Neural cell (in vitro differentiated cells): ENCODE results near the gene KIF1B. TPM values are rescaled to one million over a fixed set of nuclear protein-coding genes. Genes with fewer than 3 reads are reported as not detected.

ENCODE experiments used
- H2AFZ ChIP-seq: fragments of 200-600, 300-800 bp; sonication (generic), shearing (Covaris generic); 2 replicates; pipeline ENCODE4 v1.6.0; 2014; ENCODE audit warnings: low read depth, mild to moderate bottlenecking, antibody characterized with exemption, low read length, moderate library complexity
- H3F3A ChIP-seq: fragments of 200-600 bp; shearing (Covaris generic); 2 replicates; pipeline ENCODE4 v1.6.1; 2016; ENCODE audit warnings: mild to moderate bottlenecking, moderate library complexity, mixed read lengths, antibody characterized with exemption, low read length; ENCODE audit not compliant: insufficient read depth, poor library complexity, severe bottlenecking
- H3K27ac ChIP-seq: fragments of 200-600, 300-800 bp; sonication (generic), shearing (Covaris generic); 2 replicates; pipeline ENCODE4 v1.5.1; 2014; ENCODE audit warnings: mild to moderate bottlenecking, low read length, moderate library complexity
- H3K27me3 ChIP-seq: fragments of 300-800, 200-600 bp; sonication (generic), shearing (Covaris generic); 2 replicates; pipeline ENCODE4 v1.6.0; 2014; ENCODE audit warnings: mild to moderate bottlenecking, low read depth, low read length, moderate library complexity; ENCODE audit not compliant: insufficient read depth
- H3K36me3 ChIP-seq: fragments of 300-800, 200-600 bp; sonication (generic), shearing (Covaris generic); 2 replicates; pipeline ENCODE4 v1.5.1; 2014; ENCODE audit warnings: mild to moderate bottlenecking, antibody characterized with exemption, low read length, moderate library complexity; ENCODE audit not compliant: insufficient read depth
- H3K4me2 ChIP-seq: fragments of 300-800, 200-600 bp; sonication (generic), shearing (Covaris generic); 2 replicates; pipeline ENCODE4 v1.6.0; 2014; ENCODE audit warnings: mild to moderate bottlenecking, low read length
- H3K4me3 ChIP-seq: fragments of 300-800, 200-600 bp; sonication (generic), shearing (Covaris generic); 2 replicates; pipeline ENCODE4 v1.5.1; 2014; ENCODE audit warnings: mild to moderate bottlenecking, low read length, moderate library complexity
- H3K79me2 ChIP-seq: fragments of 200-600 bp; shearing (Covaris generic); replicated peaks from 2 replicates; pipeline ENCODE4 v1.6.0; 2014; ENCODE audit warnings: mild to moderate bottlenecking, low read length, moderate library complexity; ENCODE audit not compliant: insufficient read depth
- H3K9ac ChIP-seq: fragments of 300-800, 200-600 bp; sonication (generic), shearing (Covaris generic); 2 replicates; pipeline ENCODE4 v1.6.1; 2016; ENCODE audit warnings: mild to moderate bottlenecking, low read length, mixed read lengths
- H3K9me2 ChIP-seq: fragments of 200-600 bp; shearing (Covaris generic); 2 replicates; pipeline ENCODE4 v1.6.1; 2016; ENCODE audit warnings: mild to moderate bottlenecking, low read length, mixed read lengths; ENCODE audit not compliant: insufficient read depth
- H3K9me3 ChIP-seq: fragments of 200-600, 300-800 bp; sonication (generic), shearing (Covaris generic); 2 replicates; pipeline ENCODE4 v1.6.1; 2016; ENCODE audit warnings: mild to moderate bottlenecking, mixed run types, low read length, moderate library complexity, mixed read lengths
- H4K20me1 ChIP-seq: fragments of 200-600 bp; shearing (Covaris generic); 2 replicates; pipeline ENCODE4 v1.6.1; 2016; ENCODE audit warnings: mild to moderate bottlenecking, mixed run types; ENCODE audit not compliant: insufficient read depth
- CTCF ChIP-seq: fragments of 450-650 bp; IDR thresholded peaks from 2 replicates; pipeline ENCODE4 v1.5.1; 2014; ENCODE audit warnings: antibody characterized with exemption, mild to moderate bottlenecking, moderate library complexity; ENCODE audit not compliant: poor library complexity, severe bottlenecking
- EP300 ChIP-seq: fragments of 450-650 bp; conservative IDR thresholded peaks from 2 replicates; pipeline ENCODE4 v1.6.1; 2014; ENCODE audit warnings: antibody characterized with exemption, mild to moderate bottlenecking, moderate library complexity; ENCODE audit not compliant: poor library complexity, severe bottlenecking
- EZH2 ChIP-seq: fragments of 200-600, 300-800 bp; shearing (Covaris generic), sonication (generic); IDR thresholded peaks from 2 replicates; pipeline ENCODE4 v1.6.1; 2014; ENCODE audit warnings: antibody characterized with exemption, low read length, borderline replicate concordance, mild to moderate bottlenecking; ENCODE audit not compliant: insufficient read depth, poor library complexity, severe bottlenecking
- MXI1 ChIP-seq: fragments of 450-650 bp; conservative IDR thresholded peaks from 2 replicates; pipeline ENCODE4 v1.6.1; 2014; ENCODE audit warnings: antibody characterized with exemption, mild to moderate bottlenecking; ENCODE audit not compliant: poor library complexity, severe bottlenecking
- POLR2AphosphoS5 ChIP-seq: IDR thresholded peaks from 2 replicates; pipeline ENCODE4 v1.6.1; 2012
- RAD21 ChIP-seq: fragments of 450-650 bp; conservative IDR thresholded peaks from 2 replicates; pipeline ENCODE4 v1.6.1; 2014; ENCODE audit warnings: antibody characterized with exemption, mild to moderate bottlenecking, moderate library complexity
- REST ChIP-seq: IDR thresholded peaks from 2 replicates; pipeline ENCODE4 v1.6.1; 2012; ENCODE audit warnings: borderline replicate concordance
- SMC3 ChIP-seq: fragments of 450-650 bp; conservative IDR thresholded peaks from 2 replicates; pipeline ENCODE4 v1.6.1; 2014; ENCODE audit warnings: antibody characterized with exemption, mild to moderate bottlenecking, moderate library complexity; ENCODE audit not compliant: poor library complexity
- TAF1 ChIP-seq: IDR thresholded peaks from 2 replicates; pipeline ENCODE4 v1.6.1; 2012; ENCODE audit warnings: low read depth
- polyA plus RNA-seq: library from polyadenylated mRNA; depleted of rRNA; stranded (reverse); fragments of >200 nt; gene quantifications from 2 replicates; pipeline ENCODE4 v1.2.3, GENCODE V29; 2014

Gene KIF1B
- polyA plus RNA-seq, 1 donor from 2014 or later: 76.4 TPM

GRCh38 chr1:10387677-10388386, 177.5 kb downstream of the KIF1B start:
- H3K4me2 ChIP-seq: no peak overlapping the region

GRCh38 chr1:10388387-10388715, 178.0 kb downstream of the KIF1B start:
- Histone ChIP-seq H3K9me3 (no peaks in the 10 kb centered on the region), H3F3A (no peaks in the 10 kb centered on the region), H3K4me2 (no peak overlapping the region), H3K9ac (no peak overlapping the region), H3K79me2 (no peaks in the 10 kb centered on the region), H3K27me3 (no peaks in the 10 kb centered on the region), H3K36me3 (no peaks in the 10 kb centered on the region), H3K9me2 (no peaks in the 10 kb centered on the region), H2AFZ (no peak overlapping the region), H3K4me3 (no peak overlapping the region), H4K20me1 (no peaks in the 10 kb centered on the region), H3K27ac (no peak overlapping the region)
- TF ChIP-seq MXI1 (no peak), EP300 (no peak), CTCF (no peak), RAD21 (no peak), SMC3 (no peak), POLR2AphosphoS5 (no peak)

More at GRCh38 chr1:10387677-10388386, 177.5 kb downstream of the KIF1B start:
- no peaks in the 10 kb centered on the region for H3K9me2 ChIP-seq
- H3K27me3 ChIP-seq: no peaks in the 10 kb centered on the region
- no peak overlapping the region for H3K27ac ChIP-seq
- H3K4me3 ChIP-seq: no peak overlapping the region
- H2AFZ ChIP-seq: no peak overlapping the region
- no peaks in the 10 kb centered on the region for H3K36me3 ChIP-seq
- no peaks in the 10 kb centered on the region for H3K9me3 ChIP-seq
- no peaks in the 10 kb centered on the region for H3F3A ChIP-seq
- H4K20me1 ChIP-seq: no peaks in the 10 kb centered on the region
- TF ChIP-seq POLR2AphosphoS5 (no peak), SMC3 (no peak), EP300 (no peak), CTCF (no peak)
- H3K79me2 ChIP-seq: no peaks in the 10 kb centered on the region
- H3K9ac ChIP-seq: no peak overlapping the region

- H3K4me2 ChIP-seq: no peak overlapping the region
- H4K20me1 ChIP-seq: no peaks in the 10 kb centered on the region
- H3K9ac ChIP-seq: no peak overlapping the region
- no peak overlapping the region for H3K27ac ChIP-seq
- H3K9me2 ChIP-seq: no peaks in the 10 kb centered on the region
- no peak overlapping the region for H2AFZ ChIP-seq
- H3K9me3 ChIP-seq: no peaks in the 10 kb centered on the region
- H3K4me3 ChIP-seq: no peak overlapping the region
- H3K27me3 ChIP-seq: no peaks in the 10 kb centered on the region
- no peak for TF ChIP-seq RAD21
- TF ChIP-seq TAF1: no peak
- TF ChIP-seq SMC3: no peak
- TF ChIP-seq EP300: no peak
- TF ChIP-seq CTCF: no peak
- TF ChIP-seq POLR2AphosphoS5: no peak
- TF ChIP-seq EZH2: no peak
- TF ChIP-seq MXI1: no peak
- TF ChIP-seq REST: no peak
- no peaks in the 10 kb centered on the region for H3F3A ChIP-seq
- no peaks in the 10 kb centered on the region for H3K79me2 ChIP-seq
- H3K36me3 ChIP-seq: no peaks in the 10 kb centered on the region
Measured at GRCh38 chr1:10389271-10389973, 179.1 kb downstream of the KIF1B start.
